ENCODE measurements around the gene SMCO2.

DNA sequence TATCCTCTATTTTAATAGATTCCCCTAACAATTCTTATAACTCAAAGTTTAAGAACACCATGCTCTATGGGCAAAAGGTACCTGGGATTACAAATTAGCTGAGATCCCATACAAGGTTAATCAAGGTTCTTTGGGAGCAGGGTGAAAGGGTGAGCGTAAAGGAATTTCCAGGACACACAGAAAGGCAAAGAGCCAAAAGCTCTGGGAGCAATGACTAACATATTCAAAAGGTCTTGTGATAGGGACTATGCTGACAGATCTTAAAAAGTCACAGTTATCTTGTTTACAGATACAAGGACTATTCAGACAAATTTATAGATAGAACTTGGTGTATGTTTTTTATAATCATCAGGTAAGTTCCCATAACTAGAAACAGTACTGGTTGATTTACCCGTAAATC is 58.0 kb downstream of the SMCO2 start:
- TF ChIP-seq USF2 (IDR thresholded peaks at IDR 0.05; ENCODE audit: borderline replicate concordance, low read depth, low read length): no peak
- TF ChIP-seq TAF1 (IDR thresholded peaks at IDR 0.05; ENCODE audit: borderline replicate concordance, low read depth, low read length): no peak
- TF ChIP-seq ATF3 (IDR thresholded peaks at IDR 0.05; ENCODE audit: borderline replicate concordance, extremely low read depth, low read depth, low read length): no peak
- TF ChIP-seq MAX (IDR thresholded peaks at IDR 0.05; ENCODE audit: low read depth, low read length): no peak
- TF ChIP-seq, protein P1, sequence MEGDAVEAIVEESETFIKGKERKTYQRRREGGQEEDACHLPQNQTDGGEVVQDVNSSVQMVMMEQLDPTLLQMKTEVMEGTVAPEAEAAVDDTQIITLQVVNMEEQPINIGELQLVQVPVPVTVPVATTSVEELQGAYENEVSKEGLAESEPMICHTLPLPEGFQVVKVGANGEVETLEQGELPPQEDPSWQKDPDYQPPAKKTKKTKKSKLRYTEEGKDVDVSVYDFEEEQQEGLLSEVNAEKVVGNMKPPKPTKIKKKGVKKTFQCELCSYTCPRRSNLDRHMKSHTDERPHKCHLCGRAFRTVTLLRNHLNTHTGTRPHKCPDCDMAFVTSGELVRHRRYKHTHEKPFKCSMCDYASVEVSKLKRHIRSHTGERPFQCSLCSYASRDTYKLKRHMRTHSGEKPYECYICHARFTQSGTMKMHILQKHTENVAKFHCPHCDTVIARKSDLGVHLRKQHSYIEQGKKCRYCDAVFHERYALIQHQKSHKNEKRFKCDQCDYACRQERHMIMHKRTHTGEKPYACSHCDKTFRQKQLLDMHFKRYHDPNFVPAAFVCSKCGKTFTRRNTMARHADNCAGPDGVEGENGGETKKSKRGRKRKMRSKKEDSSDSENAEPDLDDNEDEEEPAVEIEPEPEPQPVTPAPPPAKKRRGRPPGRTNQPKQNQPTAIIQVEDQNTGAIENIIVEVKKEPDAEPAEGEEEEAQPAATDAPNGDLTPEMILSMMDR (IDR thresholded peaks at IDR 0.05 in 2 of 3, conservative IDR thresholded peaks at IDR 0.05 in 1 of 3; ENCODE audit: control insufficient read depth in 2 of 3, extremely low read depth in 1 of 3, insufficient read depth in 1 of 3, low read depth in 3 of 3, low read length in 3 of 3): no peak
- no peak for TF ChIP-seq EZH2 (IDR thresholded peaks at IDR 0.05; ENCODE audit: borderline replicate concordance, control insufficient read depth, low read depth, low read length)

Data from GM12878 (cell line).